GM19099 (cell line): ENCODE measurements around the gene ANXA3.

ENCODE experiments used
- POLR2A ChIP-seq: IDR thresholded peaks from 3 replicates; pipeline ENCODE4 v1.6.1; 2011; ENCODE audit warnings: low read depth; ENCODE audit not compliant: insufficient read length; ENCODE audit errors: extremely low read depth

ANXA3 gene

DNA sequence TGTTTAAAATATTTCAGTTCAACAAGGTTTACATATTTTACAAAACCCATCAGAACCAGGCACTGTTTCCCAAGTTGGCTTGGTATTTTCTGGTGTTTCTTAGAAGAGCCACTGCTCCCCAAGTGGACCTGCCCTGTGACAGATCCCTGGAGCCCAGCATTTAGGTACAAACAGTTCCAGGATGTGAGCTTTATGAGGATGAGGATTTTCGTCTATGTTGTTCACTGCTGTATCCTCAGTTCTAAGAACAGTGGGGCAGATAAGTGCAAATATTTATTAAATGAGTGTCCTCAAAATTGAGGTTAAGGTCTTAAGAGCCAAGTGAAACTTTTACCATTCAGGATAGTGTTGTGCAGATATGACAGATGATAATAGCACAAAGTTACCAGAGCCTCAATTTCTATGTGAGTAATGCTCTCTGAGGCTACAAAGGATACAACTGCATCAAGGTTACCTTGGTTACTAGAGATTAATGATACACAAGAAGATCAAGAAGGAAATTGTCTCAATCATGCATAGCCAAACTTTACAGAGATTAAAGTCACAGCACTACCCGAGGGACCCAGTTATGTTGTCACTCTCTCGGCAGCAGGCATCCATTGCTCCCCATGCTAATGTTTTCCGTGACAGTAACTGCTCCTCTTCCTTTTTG, 37.5 kb downstream of the ANXA3 start:
- no peak for TF ChIP-seq POLR2A

DNA sequence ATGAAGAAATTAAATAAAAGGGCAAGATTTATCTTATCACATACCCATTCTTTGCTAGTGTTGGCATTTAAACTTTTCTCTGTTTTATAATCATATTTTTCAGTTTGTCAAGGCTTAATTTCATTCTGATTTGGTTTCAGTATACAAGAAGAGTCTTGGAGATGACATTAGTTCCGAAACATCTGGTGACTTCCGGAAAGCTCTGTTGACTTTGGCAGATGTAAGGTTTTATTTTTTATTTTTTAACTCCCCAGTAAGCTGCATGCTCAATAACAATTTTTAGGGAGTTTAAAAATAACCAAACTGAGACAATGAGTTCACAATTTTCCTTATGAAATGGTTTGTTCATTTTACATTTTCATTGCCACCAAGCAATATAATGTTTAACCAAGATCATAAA, 39.8 kb downstream of the ANXA3 start:
- no peak for TF ChIP-seq POLR2A

GRCh38 chr4:78592088-78592783, 40.7 kb downstream of the ANXA3 start:
- no peak for TF ChIP-seq POLR2A

DNA sequence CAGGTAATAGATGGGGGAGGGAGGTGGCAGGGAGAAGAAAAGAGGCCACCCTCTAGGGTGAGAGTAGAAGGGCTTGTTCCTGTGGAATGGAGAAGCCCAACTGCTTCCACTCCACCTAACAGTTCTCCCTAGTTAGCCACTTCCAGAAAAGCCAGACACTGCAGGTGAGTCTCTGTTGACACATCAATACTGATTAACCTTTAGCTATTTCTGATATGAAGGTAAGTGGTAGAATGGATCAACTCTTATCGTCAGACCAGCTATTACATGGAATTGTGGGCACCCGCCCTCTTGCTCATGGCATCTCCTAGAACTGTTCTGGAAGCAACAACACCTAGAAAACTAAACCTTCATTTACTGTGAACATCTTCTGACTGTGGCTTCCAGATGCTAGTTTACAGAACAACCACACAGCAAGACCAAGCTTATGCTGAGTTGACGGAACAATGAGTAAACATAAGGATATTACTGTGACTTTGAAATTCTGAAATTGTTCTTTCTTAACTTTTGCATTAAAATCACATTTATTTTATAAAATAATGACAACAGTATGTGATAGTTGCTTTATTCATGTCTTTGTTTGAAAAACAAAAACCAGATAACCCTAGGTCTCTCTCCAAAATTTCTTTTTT, 44.7 kb downstream of the ANXA3 start:
- no peak for TF ChIP-seq POLR2A

DNA sequence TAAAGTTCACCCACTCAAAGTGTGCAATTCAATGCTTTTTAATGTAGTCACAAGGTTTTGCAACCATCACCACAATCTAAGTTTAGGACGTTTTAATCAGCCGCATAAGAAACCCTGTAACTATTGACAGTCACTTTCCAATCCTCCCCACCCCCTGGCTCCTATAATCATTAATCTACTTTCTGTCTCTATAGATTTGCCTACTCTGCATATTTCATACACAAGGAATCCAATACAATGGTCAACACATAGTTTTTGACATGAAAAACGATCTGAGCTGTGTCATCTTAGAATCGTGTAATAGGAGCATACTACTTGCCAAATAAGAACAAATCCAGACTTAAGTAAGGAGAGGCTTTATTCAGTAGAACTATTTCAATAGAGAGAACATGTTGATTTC, 47.6 kb downstream of the ANXA3 start:
- no peak for TF ChIP-seq POLR2A

DNA sequence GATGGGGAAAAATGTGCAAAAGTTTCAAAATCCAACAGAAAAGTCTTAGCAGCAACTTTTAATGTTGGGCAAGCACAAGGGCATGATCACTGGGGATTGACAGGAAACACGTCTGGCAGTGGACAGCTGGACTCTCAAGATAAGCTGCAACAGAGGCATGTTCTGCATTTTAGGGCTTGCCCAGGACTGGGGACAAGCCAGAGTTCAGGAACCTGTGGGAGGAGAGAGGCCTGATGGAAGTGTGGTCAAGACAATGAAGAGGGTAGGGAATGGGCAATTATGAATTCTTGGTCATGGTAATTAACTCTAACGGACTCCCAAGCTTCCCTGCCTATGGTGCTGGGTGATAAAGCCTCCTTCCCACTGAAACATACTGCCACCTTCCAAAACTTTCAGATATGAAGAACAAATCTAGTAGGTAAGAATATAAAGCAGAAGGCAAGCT, 48.4 kb downstream of the ANXA3 start:
- no peak for TF ChIP-seq POLR2A

DNA sequence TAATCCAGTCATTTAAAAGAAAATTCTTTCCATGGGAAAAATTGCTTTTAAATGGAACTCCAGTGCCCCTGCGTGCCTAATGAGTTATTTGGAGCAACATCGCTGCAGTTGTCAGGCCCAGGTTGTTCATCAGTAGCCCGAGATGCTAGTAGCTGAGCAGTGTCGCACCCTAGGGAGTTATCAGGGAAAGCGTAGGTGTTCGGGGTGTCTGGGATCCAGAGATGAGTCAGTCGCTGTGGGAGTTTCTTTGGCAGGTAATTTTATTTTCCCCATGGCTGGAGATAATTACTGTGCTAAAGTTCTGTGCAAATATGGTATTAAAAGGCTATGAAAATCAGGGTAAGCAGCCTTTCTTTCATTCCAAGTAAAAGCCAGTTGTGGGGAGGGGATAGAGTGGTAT, 49.4 kb downstream of the ANXA3 start:
- no peak for TF ChIP-seq POLR2A

DNA sequence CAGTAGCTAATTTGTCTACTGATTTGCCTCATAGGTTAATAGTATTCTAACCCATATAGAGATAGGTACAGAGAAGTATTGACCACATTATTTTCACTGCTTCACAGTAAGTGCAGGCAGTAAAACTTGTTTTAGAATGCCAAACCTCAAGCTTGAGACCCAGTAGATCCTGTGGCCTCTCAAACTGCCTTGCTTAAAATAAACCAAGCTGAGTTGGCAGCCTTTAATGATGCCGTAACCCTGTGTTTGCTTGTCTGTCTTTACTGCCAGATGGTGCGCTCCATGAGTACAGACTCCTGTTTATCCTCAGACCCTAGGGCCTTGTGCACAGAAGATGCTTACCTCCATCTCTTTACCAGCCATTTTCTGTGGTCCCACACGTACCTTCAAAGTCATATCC, 50.8 kb downstream of the ANXA3 start:
- no peak for TF ChIP-seq POLR2A

GRCh38 chr4:78603384-78603783, 51.8 kb downstream of the ANXA3 start:
- no peak for TF ChIP-seq POLR2A

DNA sequence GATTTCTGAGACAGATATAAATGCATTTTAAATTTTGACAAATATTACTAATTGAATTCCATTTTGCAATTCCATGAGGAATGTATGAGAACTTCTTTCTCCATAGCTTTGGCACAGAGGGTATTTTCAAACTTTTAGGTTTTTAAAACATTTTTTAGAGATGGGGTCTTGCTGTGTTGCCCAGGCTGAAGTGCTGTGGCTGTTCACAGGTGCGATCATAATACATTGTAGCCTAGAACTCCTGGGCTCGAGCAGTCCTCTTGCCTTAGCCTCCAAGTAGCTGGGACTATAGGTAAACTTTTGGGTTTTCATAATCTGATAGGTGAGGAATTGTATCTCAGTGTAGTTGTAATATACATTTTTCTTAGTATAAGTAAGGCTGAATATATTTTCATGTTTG, 53.4 kb downstream of the ANXA3 start:
- no peak for TF ChIP-seq POLR2A

DNA sequence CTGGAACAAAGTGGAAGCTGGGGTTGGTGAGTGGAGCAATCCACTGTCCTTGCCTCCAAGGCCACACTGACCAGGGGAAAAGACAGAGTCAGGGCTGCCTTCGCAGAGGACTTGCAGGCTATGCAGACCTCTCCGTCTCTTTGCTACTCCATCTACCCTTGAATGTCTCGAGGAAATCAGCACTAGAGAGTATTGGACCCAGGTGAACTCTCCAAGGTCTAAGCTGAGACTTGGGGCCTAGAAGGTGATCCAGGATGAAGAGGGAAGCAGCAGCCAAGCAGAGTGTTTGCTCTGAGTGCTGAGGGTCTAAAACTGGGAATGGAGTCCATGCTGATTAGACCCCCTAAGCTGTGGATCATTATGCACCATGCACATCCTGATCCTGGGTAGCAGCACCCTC, 54.5 kb downstream of the ANXA3 start:
- no peak for TF ChIP-seq POLR2A

DNA sequence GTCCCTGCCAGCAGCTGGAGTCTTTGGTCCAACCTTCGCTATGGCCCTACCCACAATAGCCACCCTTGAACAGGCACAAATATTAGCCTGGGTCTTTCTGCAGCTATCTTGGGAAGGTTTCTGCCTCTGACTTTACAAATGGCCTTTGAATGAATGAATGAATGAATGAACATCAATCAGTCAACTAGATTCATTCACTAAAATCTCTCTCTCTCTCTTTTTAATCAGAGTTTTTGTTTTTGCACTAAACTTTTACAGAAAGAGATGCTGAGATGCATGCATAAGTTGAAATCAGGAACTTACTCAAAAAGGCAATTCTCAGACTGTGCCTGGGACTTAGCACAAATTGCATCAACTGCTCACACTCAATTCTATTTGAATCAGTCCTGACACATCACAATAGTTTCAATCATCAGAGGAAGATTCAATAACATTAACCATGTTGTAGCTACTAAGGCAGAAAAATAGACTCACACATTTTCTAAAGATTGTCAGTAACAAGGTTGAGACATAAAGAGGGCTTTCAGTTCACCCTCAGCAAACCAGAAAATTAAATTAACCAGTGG, 55.0 kb downstream of the ANXA3 start:
- TF ChIP-seq POLR2A, result no peak

GRCh38 chr4:78608684-78609083, 57.1 kb downstream of the ANXA3 start:
- no peak for TF ChIP-seq POLR2A

- no peak for TF ChIP-seq POLR2A
Observed at GRCh38 chr4:78609580-78609979, 58.0 kb downstream of the ANXA3 start.

DNA sequence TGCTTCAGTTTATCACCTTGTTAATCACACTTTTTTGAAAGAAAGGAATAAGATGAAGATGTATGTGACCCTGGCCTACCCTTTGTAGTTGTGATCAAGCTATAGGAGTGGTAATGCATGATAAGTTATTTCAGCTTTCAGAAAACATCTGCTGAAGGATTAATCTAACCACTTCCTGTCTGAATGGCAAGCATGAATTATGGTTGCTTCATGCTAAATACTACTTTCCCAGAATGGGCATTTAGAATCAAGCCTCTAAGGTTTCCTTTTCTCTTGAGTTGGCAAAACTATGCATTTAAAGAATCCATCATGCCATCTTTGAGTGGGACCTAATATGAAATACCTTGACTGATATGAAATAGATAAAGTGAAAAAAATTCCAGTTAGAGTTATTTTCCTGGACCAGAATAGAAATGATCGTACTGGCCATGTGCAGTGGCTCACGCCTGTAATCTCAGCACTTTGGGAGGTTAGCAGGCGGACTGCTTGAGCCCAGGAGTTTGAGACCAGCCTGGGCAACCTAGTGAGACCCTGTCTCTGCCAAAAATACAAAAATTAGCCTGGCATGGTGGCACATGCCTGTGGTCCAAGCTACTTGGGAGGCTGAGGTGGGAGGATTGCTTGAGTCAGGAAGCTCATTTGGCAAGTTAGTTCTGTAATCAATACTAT, 59.1 kb downstream of the ANXA3 start:
- TF ChIP-seq POLR2A, result no peak

GRCh38 chr4:78611215-78611558, 59.6 kb downstream of the ANXA3 start:
- no peak for TF ChIP-seq POLR2A
